Osteoblast (primary cell): ENCODE results near the gene PARVA. TPM values are rescaled to one million over a fixed set of nuclear protein-coding genes. Genes with fewer than 3 reads are reported as not detected.
"Not testable (repeated sequence)": the region's sequence is repeated elsewhere in the genome, so short reads cannot be mapped to it uniquely, and the experiment has no call there.

ENCODE experiments used
- DNase-seq: peaks from one replicate; pipeline ENCODE4 v3.0.0; 2011; ENCODE audit warnings: low spot score, mixed read lengths; ENCODE audit not compliant: insufficient read length; ENCODE audit errors: missing footprints
- H2AFZ ChIP-seq: 2 replicates; pipeline ENCODE4 v1.6.0; 2011; ENCODE audit warnings: mild to moderate bottlenecking, low read length
- H3K27ac ChIP-seq: 2 replicates; pipeline ENCODE4 v1.5.1; 2011; ENCODE audit warnings: mild to moderate bottlenecking, low read depth, low read length, moderate library complexity
- H3K27me3 ChIP-seq: 2 replicates; pipeline ENCODE4 v1.6.0; 2012; ENCODE audit warnings: mild to moderate bottlenecking, control low read depth, inconsistent platforms, low read length, moderate library complexity; ENCODE audit not compliant: insufficient read depth
- H3K36me3 ChIP-seq: 2 replicates; pipeline ENCODE4 v1.5.1; 2011; ENCODE audit warnings: mild to moderate bottlenecking, low read length, control low read depth, moderate library complexity; ENCODE audit not compliant: insufficient read depth
- H3K4me1 ChIP-seq: 2 replicates; pipeline ENCODE4 v1.5.1; 2011; ENCODE audit warnings: mild to moderate bottlenecking, low read length, control low read depth, moderate library complexity; ENCODE audit not compliant: insufficient read depth
- H3K4me2 ChIP-seq: 2 replicates; pipeline ENCODE4 v1.6.0; 2011; ENCODE audit warnings: mild to moderate bottlenecking, low read length; ENCODE audit not compliant: insufficient read depth
- H3K4me3 ChIP-seq: fragments of 200-600 bp; sonication (generic); 3 replicates; pipeline ENCODE4 v1.5.1; 2012; ENCODE audit warnings: mild to moderate bottlenecking, low read length, inconsistent platforms; ENCODE audit not compliant: insufficient read depth
- H3K79me2 ChIP-seq: 2 replicates; pipeline ENCODE4 v1.6.0; 2012; ENCODE audit warnings: mild to moderate bottlenecking, low read length, control low read depth, inconsistent platforms; ENCODE audit not compliant: insufficient read depth
- H3K9me3 ChIP-seq: 2 replicates; pipeline ENCODE4 v1.5.1; 2011; ENCODE audit warnings: low read depth, low read length, control low read depth
- H4K20me1 ChIP-seq: 2 replicates; pipeline ENCODE4 v1.6.0; 2012; ENCODE audit warnings: mild to moderate bottlenecking, low read length, control low read depth; ENCODE audit not compliant: insufficient read depth
- CTCF ChIP-seq: IDR thresholded peaks from 2 replicates; pipeline ENCODE4 v1.5.1; 2011; ENCODE audit warnings: mild to moderate bottlenecking, low read depth, low read length, moderate library complexity; ENCODE audit errors: extremely low read depth
- total RNA-seq: library from RNA; depleted of rRNA; stranded (reverse); fragments of >200 nt; gene quantifications from 2 replicates; pipeline ENCODE4 v1.2.3, GENCODE V29; 2012

The PARVA gene
- total RNA-seq, 1 donor: 74.9 TPM

DNA sequence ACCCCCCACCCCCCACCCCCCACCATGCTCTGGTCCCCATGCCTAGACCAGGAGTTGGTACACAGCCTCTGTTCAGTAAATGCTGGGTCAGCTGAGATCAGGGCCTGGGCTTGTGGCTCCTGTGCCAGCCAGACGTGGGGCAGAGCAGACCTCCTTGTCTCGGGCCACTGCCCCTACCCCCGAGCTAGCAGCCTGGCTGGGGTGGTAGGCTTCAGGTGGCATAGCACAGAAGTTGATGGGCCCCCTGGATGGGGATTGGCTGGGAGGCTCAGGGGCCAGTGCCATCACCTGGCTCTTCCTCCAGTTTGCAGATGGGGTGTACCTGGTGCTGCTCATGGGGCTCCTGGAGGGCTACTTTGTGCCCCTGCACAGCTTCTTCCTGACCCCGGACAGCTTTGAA, 139.9 kb downstream of the PARVA start:
- H3K79me2 ChIP-seq: no peaks in the 10 kb centered on the region
- H3K36me3 ChIP-seq: peaks cover 42% of the 10 kb centered on the region
- no peak overlapping the region for H3K4me3 ChIP-seq
- no peaks in the 10 kb centered on the region for H4K20me1 ChIP-seq
- no peak for TF ChIP-seq CTCF
- H3K4me2 ChIP-seq: no peak overlapping the region
- H3K9me3 ChIP-seq: no peaks in the 10 kb centered on the region
- H2AFZ ChIP-seq: no peak overlapping the region
- H3K27ac ChIP-seq: no peak overlapping the region
- no peaks in the 10 kb centered on the region for H3K4me1 ChIP-seq
- DNase-seq: no peak
- no peaks in the 10 kb centered on the region for H3K27me3 ChIP-seq

DNA sequence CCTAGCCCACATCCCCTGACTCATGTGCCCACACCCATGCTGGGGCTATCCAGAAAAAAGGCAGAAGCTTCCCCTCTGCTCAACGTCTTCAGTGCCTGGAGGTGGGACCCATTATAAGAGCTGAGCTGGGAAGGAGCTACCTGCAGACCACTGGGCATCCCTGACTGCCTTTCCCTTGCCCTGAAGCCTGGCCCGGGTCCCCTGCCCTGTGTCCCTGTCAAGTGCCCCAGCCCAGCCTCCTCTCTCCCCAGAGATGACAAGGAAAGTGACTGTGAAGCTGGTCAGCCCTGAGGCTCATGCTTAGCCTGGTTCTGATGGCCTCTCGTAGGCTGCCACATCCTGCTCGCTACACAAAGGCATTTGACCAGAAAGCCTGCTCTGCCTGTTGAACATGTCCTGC, 140.4 kb downstream of the PARVA start:
- TF ChIP-seq CTCF: no peak
- H2AFZ ChIP-seq: no peak overlapping the region
- H3K4me1 ChIP-seq: no peaks in the 10 kb centered on the region
- no peak overlapping the region for H3K27ac ChIP-seq
- H3K4me3 ChIP-seq: no peak overlapping the region
- no peaks in the 10 kb centered on the region for H3K9me3 ChIP-seq
- H3K4me2 ChIP-seq: no peak overlapping the region
- no peaks in the 10 kb centered on the region for H3K79me2 ChIP-seq
- DNase-seq: no peak
- peaks cover 38% of the 10 kb centered on the region for H3K36me3 ChIP-seq
- H3K27me3 ChIP-seq: no peaks in the 10 kb centered on the region
- H4K20me1 ChIP-seq: no peaks in the 10 kb centered on the region

DNA sequence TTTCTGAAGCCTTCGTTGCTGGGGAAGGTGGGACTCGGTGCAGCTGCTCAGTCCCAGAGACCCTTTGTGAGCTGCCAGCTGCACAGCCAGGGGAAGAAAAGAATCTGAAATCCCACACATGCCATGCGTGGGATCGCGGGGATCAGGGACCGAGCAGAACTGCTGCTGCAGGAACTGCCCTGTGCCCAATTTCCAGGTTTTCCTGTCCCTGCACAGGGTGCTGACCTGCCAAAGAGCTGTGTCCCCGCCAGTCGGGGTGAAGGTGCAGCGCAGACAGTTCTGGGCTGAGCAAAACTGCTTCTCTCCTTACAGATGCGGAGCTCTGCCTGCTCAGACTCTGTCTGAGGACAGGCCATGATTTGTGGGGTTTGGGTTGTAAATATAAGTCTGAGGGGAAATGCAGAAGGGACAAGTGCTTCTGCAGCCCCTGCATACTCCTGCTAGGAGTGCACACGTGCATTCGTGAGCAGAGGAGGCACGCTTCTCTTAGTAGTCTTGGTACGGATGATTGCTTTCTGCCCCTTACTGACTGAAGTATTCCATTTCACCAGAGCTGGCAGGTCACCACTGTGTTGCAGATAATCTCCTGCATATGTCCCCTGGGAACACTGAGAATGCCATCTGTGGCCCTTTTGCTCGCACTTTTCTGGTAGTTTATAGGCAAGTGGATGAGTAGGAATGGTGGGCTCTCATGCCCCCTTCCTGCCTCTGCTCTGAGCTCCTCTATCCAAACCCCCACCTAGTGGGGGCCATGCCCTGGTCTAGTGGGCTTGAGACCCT, 141.4 kb downstream of the PARVA start:
- TF ChIP-seq CTCF: no peak
- no peak overlapping the region for H3K4me3 ChIP-seq
- peaks cover 30% of the 10 kb centered on the region for H3K36me3 ChIP-seq

GRCh38 chr11:12520054-12520453, 142.7 kb downstream of the PARVA start:
- Histone ChIP-seq H3K9me3 (no peaks in the 10 kb centered on the region), H4K20me1 (no peaks in the 10 kb centered on the region), H3K27ac (no peak overlapping the region), H2AFZ (no peak overlapping the region), H3K4me2 (no peak overlapping the region), H3K79me2 (no peaks in the 10 kb centered on the region), H3K27me3 (no peaks in the 10 kb centered on the region), H3K36me3 (peaks cover 34% of the 10 kb centered on the region), H3K4me3 (no peak overlapping the region), H3K4me1 (no peaks in the 10 kb centered on the region)
- no peak for TF ChIP-seq CTCF
- no peak for DNase-seq

More for the DNA sequence above, 141.4 kb downstream of the PARVA start:
- no peaks in the 10 kb centered on the region for H3K4me1 ChIP-seq
- no peak overlapping the region for H2AFZ ChIP-seq
- DNase-seq: no peak
- no peaks in the 10 kb centered on the region for H3K79me2 ChIP-seq
- no peak overlapping the region for H3K27ac ChIP-seq
- H3K27me3 ChIP-seq: no peaks in the 10 kb centered on the region
- H3K4me2 ChIP-seq: no peak overlapping the region
- H3K9me3 ChIP-seq: no peaks in the 10 kb centered on the region
- H4K20me1 ChIP-seq: no peaks in the 10 kb centered on the region

DNA sequence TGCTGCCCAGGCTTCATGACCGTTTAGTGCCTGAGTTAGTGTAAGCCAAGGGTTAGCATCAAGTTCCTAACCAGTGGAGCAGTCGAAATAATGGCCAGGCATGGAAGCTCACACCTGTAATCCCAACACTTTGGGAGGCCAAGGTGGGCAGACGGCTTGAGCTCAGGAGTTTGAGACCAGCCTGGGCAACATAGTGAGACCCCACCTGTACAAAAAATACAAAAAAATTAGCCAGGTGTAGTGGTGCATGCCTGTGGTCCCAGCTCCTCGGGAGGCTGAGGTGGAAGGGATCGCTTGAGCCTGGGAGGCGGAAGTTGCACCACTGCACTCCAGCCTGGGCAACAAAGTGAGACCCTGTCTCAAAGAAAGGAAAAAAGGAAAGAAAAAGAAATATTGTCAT, 143.2 kb downstream of the PARVA start:
- H3K27me3 ChIP-seq, H3K4me3 ChIP-seq, H3K79me2 ChIP-seq, H3K9me3 ChIP-seq, H3K4me2 ChIP-seq, H2AFZ ChIP-seq, H3K4me1 ChIP-seq, H4K20me1 ChIP-seq, H3K27ac ChIP-seq, DNase-seq: not testable (repeated sequence)
- H3K36me3 ChIP-seq: peaks cover 38% of the 10 kb centered on the region
